OCI-LY3 (cell line): Measurements from ENCODE around the gene ARHGAP27.

Experiments used
- EZH2phosphoT487 ChIP-seq: fragments of 200-600 bp; shearing (Covaris generic); IDR thresholded peaks from 2 replicates; pipeline ENCODE4 v1.6.1; 2018; ENCODE audit warnings: antibody characterized with exemption, mixed run types, low read depth
- TF ChIP-seq, protein P1 (sequence below): fragments of 200-600, 300-600 bp; sonication (generic); IDR thresholded peaks from 2 replicates; pipeline ENCODE4 v1.5.1; 2014; ENCODE audit warnings: antibody characterized with exemption, low read length, low read depth

- no peak for TF ChIP-seq EZH2phosphoT487
- TF ChIP-seq, protein P1, sequence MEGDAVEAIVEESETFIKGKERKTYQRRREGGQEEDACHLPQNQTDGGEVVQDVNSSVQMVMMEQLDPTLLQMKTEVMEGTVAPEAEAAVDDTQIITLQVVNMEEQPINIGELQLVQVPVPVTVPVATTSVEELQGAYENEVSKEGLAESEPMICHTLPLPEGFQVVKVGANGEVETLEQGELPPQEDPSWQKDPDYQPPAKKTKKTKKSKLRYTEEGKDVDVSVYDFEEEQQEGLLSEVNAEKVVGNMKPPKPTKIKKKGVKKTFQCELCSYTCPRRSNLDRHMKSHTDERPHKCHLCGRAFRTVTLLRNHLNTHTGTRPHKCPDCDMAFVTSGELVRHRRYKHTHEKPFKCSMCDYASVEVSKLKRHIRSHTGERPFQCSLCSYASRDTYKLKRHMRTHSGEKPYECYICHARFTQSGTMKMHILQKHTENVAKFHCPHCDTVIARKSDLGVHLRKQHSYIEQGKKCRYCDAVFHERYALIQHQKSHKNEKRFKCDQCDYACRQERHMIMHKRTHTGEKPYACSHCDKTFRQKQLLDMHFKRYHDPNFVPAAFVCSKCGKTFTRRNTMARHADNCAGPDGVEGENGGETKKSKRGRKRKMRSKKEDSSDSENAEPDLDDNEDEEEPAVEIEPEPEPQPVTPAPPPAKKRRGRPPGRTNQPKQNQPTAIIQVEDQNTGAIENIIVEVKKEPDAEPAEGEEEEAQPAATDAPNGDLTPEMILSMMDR, result no peak
These were observed 2.8 kb upstream of the ARHGAP27 start for GRCh38 chr17:45435481-45435880.
